ENCODE measurements around the gene FBXL22. TPM values are rescaled to one million over a fixed set of nuclear protein-coding genes. Genes with fewer than 3 reads are reported as not detected.
A peak's percentile ranks its signal among the peaks of the same experiment; 100 is the strongest.

Gene FBXL22
- total RNA-seq, 4 donors from 2014 or later = 14.4 to 81.6 (median 46.3) TPM

- DNase-seq (ENCODE audit: extremely low spot score) = no peak
- H3K27ac ChIP-seq (replicated peaks in 1 of 4) = no peak overlapping the region
Observed at GRCh38 chr15:63587527-63587926, 9.7 kb upstream of the FBXL22 start.

GRCh38 chr15:63588826-63589225, 8.4 kb upstream of the FBXL22 start:
- no peak overlapping the region for H3K4me3 ChIP-seq
- H3K27me3 ChIP-seq = no peaks in the 10 kb centered on the region
- intact Hi-C loops (cut with DNase I) = no loop called here
- no peak overlapping the region for H3K27ac ChIP-seq (replicated peaks in 1 of 4)
- no peak for TF ChIP-seq EP300 (IDR thresholded peaks at IDR 0.05)
- no peak for TF ChIP-seq POLR2AphosphoS5 (IDR thresholded peaks at IDR 0.05)
- TF ChIP-seq CTCF (IDR thresholded peaks at IDR 0.05) = no peak
- TF ChIP-seq POLR2A (IDR thresholded peaks at IDR 0.05; ENCODE audit: low read depth) = no peak
- peaks cover 34 to 82% (median 57%) of the 10 kb centered on the region in 4 donors for H3K36me3 ChIP-seq
- peaks cover 0 to 12% (median 9%) of the 10 kb centered on the region in 4 donors for H3K4me1 ChIP-seq
- no peak for DNase-seq (ENCODE audit: extremely low spot score)
- H3K9me3 ChIP-seq = no peaks in the 10 kb centered on the region
- 96% methylated on average over 6 of the region's 6 CpGs for WGBS

More at GRCh38 chr15:63587527-63587926, 9.7 kb upstream of the FBXL22 start:
- H3K4me3 ChIP-seq = no peak overlapping the region
- H3K4me1 ChIP-seq = peaks cover 0 to 12% (median 9%) of the 10 kb centered on the region in 4 donors
- no peaks in the 10 kb centered on the region for H3K9me3 ChIP-seq
- H3K36me3 ChIP-seq = peaks cover 34 to 73% (median 56%) of the 10 kb centered on the region in 4 donors
- 51% methylated on average over 2 of the region's 2 CpGs for WGBS
- no peaks in the 10 kb centered on the region for H3K27me3 ChIP-seq
- TF ChIP-seq POLR2A (IDR thresholded peaks at IDR 0.05; ENCODE audit: low read depth) (no peak), POLR2AphosphoS5 (IDR thresholded peaks at IDR 0.05) (no peak), CTCF (IDR thresholded peaks at IDR 0.05) (no peak), EP300 (IDR thresholded peaks at IDR 0.05) (no peak)
- intact Hi-C loops (cut with DNase I) = no loop called here

- DNase-seq (ENCODE audit: extremely low spot score) = peak; percentile 92
- intact Hi-C loops (cut with DNase I) = no loop called here
- no peaks in the 10 kb centered on the region for H3K27me3 ChIP-seq
- 92% methylated on average over 7 of the region's 9 CpGs for WGBS
- no peaks in the 10 kb centered on the region for H3K9me3 ChIP-seq
- H3K4me3 ChIP-seq = no peak overlapping the region
- peak overlapping the region; percentile 88 to 91 (median 90) for H3K27ac ChIP-seq (replicated peaks in 1 of 4)
- H3K4me1 ChIP-seq = peaks cover 39 to 49% (median 47%) of the 10 kb centered on the region in 4 donors
- TF ChIP-seq POLR2AphosphoS5 (IDR thresholded peaks at IDR 0.05) (no peak), POLR2A (IDR thresholded peaks at IDR 0.05; ENCODE audit: low read depth) (no peak), CTCF (IDR thresholded peaks at IDR 0.05) (no peak), EP300 (IDR thresholded peaks at IDR 0.05) (no peak)
- peaks cover 26 to 52% (median 37%) of the 10 kb centered on the region in 4 donors for H3K36me3 ChIP-seq
Observed at GRCh38 chr15:63593705-63594671, 3.2 kb upstream of the FBXL22 start.

GRCh38 chr15:63595065-63595464, 2.1 kb upstream of the FBXL22 start:
- TF ChIP-seq EP300 (IDR thresholded peaks at IDR 0.05) (no peak), POLR2AphosphoS5 (IDR thresholded peaks at IDR 0.05) (peak in 1 of 2 donors; percentile 53), POLR2A (IDR thresholded peaks at IDR 0.05; ENCODE audit: low read depth) (no peak)
- 49% methylated on average over 2 of the region's 3 CpGs for WGBS
- intact Hi-C loops (cut with DNase I) = loop anchor here (5.0 kb wide), 3 partner anchors 43 to 128 kb away; no protein-coding TSS in a partner anchor
- Histone ChIP-seq H3K36me3 (peaks cover 19 to 41% (median 29%) of the 10 kb centered on the region in 4 donors), H3K4me1 (peaks cover 49 to 60% (median 58%) of the 10 kb centered on the region in 4 donors), H3K9me3 (no peaks in the 10 kb centered on the region), H3K4me3 (no peak overlapping the region), H3K27ac (replicated peaks in 1 of 4) (peak overlapping the region; percentile 88 to 91 (median 90)), H3K27me3 (no peaks in the 10 kb centered on the region)
- peak; percentile 81 for DNase-seq (ENCODE audit: extremely low spot score)

GRCh38 chr15:63595688-63596087, 1.5 kb upstream of the FBXL22 start:
- Histone ChIP-seq H3K36me3 (peaks cover 15 to 35% (median 23%) of the 10 kb centered on the region in 4 donors), H3K27me3 (no peaks in the 10 kb centered on the region), H3K9me3 (no peaks in the 10 kb centered on the region), H3K4me3 (no peak overlapping the region), H3K4me1 (peaks cover 54 to 65% (median 63%) of the 10 kb centered on the region in 4 donors), H3K27ac (replicated peaks in 1 of 4) (peak overlapping the region; percentile 88 to 91 (median 90))
- intact Hi-C loops (cut with DNase I) = loop anchor here (5.0 kb wide), 3 partner anchors 43 to 128 kb away; no protein-coding TSS in a partner anchor
- peak; percentile 62 for DNase-seq (ENCODE audit: extremely low spot score)
- TF ChIP-seq POLR2AphosphoS5 (IDR thresholded peaks at IDR 0.05) = no peak
- TF ChIP-seq POLR2A (IDR thresholded peaks at IDR 0.05; ENCODE audit: low read depth) = no peak
- no peak for TF ChIP-seq CTCF (IDR thresholded peaks at IDR 0.05)
- no peak for TF ChIP-seq EP300 (IDR thresholded peaks at IDR 0.05)
- WGBS = 75% methylated on average over 1 of the region's 1 CpG

Data from esophagus muscularis mucosa (tissue), 4 donors.